ENCODE measurements around the gene HNRNPH1.

HNRNPH1 gene

DNA sequence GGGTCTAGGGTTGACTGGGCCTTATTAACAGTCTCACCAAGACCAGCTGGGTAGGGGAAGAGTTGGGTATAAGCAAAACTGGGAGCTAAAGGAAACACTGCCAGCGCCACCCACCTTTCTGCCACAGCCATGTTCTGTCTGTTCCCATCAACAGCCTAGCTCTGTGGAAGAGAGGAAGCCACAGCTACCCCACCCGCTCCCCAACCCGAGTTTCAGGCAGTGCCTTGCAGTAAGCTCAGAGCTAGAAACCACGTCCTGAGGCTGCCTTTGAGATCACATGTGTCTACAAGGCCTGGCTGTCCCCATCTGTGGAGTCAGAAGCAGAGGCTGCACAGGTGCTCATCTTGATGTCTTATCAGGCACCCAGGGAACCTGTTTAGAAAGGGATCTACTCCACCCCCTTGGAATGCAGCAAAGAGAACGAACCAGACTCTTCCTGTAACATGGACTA, 15.3 kb downstream of the HNRNPH1 start:
- no peak overlapping the region for H3K4me3 ChIP-seq (ENCODE audit: low read depth, low read length)
- TF ChIP-seq CTCF (IDR thresholded peaks at IDR 0.05; ENCODE audit: insufficient read depth, low read length, missing control alignments), result no peak
- DNase-seq (ENCODE audit: low read depth, low spot score), result no peak
- ChIA-PET CTCF (interaction anchor here (0.6 to 0.7 kb wide), 2 partner anchors 23 to 60 kb away, joined by 3 read pairs; no protein-coding TSS in a partner anchor), POLR2A (interaction anchor here (1.7 to 3.7 kb wide), 2 partner anchors 16 to 49 kb away, joined by 5 to 25 read pairs; partner anchors contain the start of gene HNRNPH1)

- POLR2A ChIA-PET, result interaction anchor here (1.7 to 3.7 kb wide), 2 partner anchors 16 to 48 kb away, joined by 5 to 25 read pairs; partner anchors contain the start of gene HNRNPH1
- CTCF ChIA-PET, result interaction anchor here (1.4 kb wide), 1 partner anchor 11 kb away, joined by 4 read pairs; no protein-coding TSS in a partner anchor
- no peak for DNase-seq (ENCODE audit: low read depth, low spot score)
- no peak overlapping the region for H3K4me3 ChIP-seq (ENCODE audit: low read depth, low read length)
- TF ChIP-seq CTCF (IDR thresholded peaks at IDR 0.05; ENCODE audit: insufficient read depth, low read length, missing control alignments), result no peak
Observed at GRCh38 chr5:179607160-179607931, 16.1 kb downstream of the HNRNPH1 start.

DNA sequence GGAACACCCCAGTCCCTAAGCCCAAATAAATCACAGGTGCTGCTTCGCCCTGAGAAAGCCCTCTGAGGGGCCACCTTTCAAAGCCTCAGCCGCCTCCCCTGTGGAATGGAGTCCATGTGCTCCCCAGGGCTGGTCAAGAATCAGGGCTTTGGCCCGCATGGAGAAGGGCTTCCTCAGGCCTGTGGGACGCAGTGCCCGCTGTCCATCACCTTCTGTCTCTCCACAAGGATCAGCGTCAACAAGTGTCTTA, 16.6 kb downstream of the HNRNPH1 start:
- CTCF ChIA-PET, result interaction anchor here (1.4 kb wide), 1 partner anchor 11 kb away, joined by 4 read pairs; no protein-coding TSS in a partner anchor
- TF ChIP-seq CTCF (IDR thresholded peaks at IDR 0.05; ENCODE audit: insufficient read depth, low read length, missing control alignments), result no peak
- POLR2A ChIA-PET, result interaction anchor here (1.7 to 3.7 kb wide), 2 partner anchors 17 to 47 kb away, joined by 5 to 25 read pairs; partner anchors contain the start of gene HNRNPH1
- no peak overlapping the region for H3K4me3 ChIP-seq (ENCODE audit: low read depth, low read length)
- no peak for DNase-seq (ENCODE audit: low read depth, low spot score)

- no peak overlapping the region for H3K4me3 ChIP-seq (ENCODE audit: low read depth, low read length)
- no peak for TF ChIP-seq CTCF (IDR thresholded peaks at IDR 0.05; ENCODE audit: insufficient read depth, low read length, missing control alignments)
- CTCF ChIA-PET, result interaction anchor here (1.4 kb wide), 1 partner anchor 10 kb away, joined by 4 read pairs; no protein-coding TSS in a partner anchor
- no peak for DNase-seq (ENCODE audit: low read depth, low spot score)
- POLR2A ChIA-PET, result interaction anchor here (3.7 kb wide), 1 partner anchor 18 kb away, joined by 25 read pairs; the partner anchor contains the start of gene HNRNPH1
Observed at GRCh38 chr5:179606071-179606909, 17.2 kb downstream of the HNRNPH1 start.

DNA sequence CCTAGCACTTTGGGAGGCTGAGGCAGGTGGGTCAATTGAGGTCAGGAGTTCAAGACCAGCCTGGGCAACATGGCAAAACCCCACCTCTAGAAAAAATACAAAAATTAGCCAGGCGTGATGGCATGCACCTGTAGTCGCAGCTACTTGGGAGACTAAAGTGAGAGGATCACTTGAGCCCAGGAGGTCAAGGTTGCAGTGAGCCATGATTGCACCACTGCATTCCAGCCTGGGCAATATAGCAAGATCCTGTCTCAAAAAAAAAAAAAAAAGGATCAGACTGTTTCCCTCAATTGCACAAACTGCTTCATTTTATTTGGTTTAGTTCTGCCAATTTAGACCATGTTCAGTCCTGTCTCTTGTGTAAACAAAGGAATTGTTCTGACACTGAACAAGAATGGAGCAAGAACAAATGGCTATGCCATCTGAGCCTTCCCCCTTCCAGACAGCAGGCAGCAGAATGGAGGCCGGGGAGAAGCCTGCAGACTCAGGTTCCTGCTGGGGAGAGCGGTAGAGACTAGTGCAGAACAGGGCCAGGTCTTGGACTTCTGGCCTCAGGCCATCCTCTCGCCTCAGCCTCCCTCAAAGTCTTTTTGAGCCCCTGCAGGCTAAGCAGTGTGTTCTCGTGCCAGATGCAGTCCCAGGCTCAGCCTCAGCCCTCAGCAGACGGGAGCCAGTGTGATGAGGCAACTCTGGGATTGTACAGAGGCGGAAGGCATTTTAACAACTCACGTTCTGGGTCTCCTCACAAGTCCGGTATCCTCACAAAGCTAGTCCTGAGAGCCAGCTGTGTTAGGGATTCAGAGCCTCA, 18.2 kb downstream of the HNRNPH1 start:
- TF ChIP-seq CTCF (IDR thresholded peaks at IDR 0.05; ENCODE audit: insufficient read depth, low read length, missing control alignments), result no peak
- POLR2A ChIA-PET, result no interaction called here
- no peak overlapping the region for H3K4me3 ChIP-seq (ENCODE audit: low read depth, low read length)
- no peak for DNase-seq (ENCODE audit: low read depth, low spot score)
- CTCF ChIA-PET, result interaction anchor here (1.7 kb wide), 1 partner anchor 18 kb away, joined by 6 read pairs; the partner anchor contains the start of gene HNRNPH1
